Heart left ventricle (tissue), 13 donors: ENCODE data around the gene DIP2B.

Experiments
- POLR2A ChIP-seq, 2 donors: fragments of 450-650 bp; IDR thresholded peaks; one replicate each; pipeline ENCODE4 v1.6.1; 2017; ENCODE audit warnings: antibody characterized with exemption in 2 of 2, mild to moderate bottlenecking in 2 of 2, moderate library complexity in 2 of 2
- TF ChIP-seq, protein P1 (sequence below), 12 donors: fragments of 200-600 bp; sonication (generic) in 4 of 12; IDR thresholded peaks; one replicate each; pipeline versions ENCODE4 v1.5.0 to v1.8.0; 2018 to 2022; ENCODE audit warnings: antibody characterized with exemption in 12 of 12, mild to moderate bottlenecking in 5 of 12
- donor health status: ischemic (EF 13 %, LVEDD 7.1; RV severe dilation, severe dysfunction).
- donor health status: DM: no; HTN: yes; CAD: no.
- donor health status: DM: no; HTN: no; CAD: no.
- donor health status: ischemic (EF 25% LVEDD 6.9; RV normal size, moderate dysfunction).
- donor health status: ischemic (EF 25% LVEDD 5.7; RV mildly dilated, moderate dysfunction).
- donor health status: ischemic (EF 35%, LVEDD 5.7; RV mildly dilated, moderate dysfunction).
- donor health status: nonischemic (EF 11% LVEDD 7.7; RV severe dilation, severe dysfunction).
- donor health status: DM: yes; HTN: yes; CAD: no.
- donor health status: PGD.
- donor health status: ischemic (EF 29% LVEDD 5.4; RV normal size, mild dysfunction).
- donor health status: nonischemic (EF 23%, LVEDD 6.1; RV moderate dilation, normal function).

DNA sequence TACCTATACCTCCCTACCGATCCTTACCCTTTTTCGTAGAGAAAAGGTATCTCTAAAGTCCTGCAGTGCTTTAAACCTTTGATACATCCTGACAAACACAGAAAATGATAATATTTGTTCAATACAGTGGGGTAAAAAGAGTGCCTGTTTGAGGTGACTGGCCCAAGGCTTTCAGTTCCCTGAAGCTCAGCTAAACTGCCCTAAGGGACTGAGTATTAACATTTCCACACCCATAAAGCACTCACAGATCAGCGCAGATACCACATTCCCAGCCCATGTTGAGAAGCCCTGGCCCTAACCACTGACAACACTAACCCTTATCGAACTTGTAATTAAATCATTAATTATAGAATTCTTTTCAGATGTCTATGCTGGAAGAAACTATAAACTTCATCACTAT is 108.7 kb downstream of the DIP2B start:
- no peak for TF ChIP-seq POLR2A (IDR thresholded peaks at IDR 0.05)
- TF ChIP-seq, protein P1, sequence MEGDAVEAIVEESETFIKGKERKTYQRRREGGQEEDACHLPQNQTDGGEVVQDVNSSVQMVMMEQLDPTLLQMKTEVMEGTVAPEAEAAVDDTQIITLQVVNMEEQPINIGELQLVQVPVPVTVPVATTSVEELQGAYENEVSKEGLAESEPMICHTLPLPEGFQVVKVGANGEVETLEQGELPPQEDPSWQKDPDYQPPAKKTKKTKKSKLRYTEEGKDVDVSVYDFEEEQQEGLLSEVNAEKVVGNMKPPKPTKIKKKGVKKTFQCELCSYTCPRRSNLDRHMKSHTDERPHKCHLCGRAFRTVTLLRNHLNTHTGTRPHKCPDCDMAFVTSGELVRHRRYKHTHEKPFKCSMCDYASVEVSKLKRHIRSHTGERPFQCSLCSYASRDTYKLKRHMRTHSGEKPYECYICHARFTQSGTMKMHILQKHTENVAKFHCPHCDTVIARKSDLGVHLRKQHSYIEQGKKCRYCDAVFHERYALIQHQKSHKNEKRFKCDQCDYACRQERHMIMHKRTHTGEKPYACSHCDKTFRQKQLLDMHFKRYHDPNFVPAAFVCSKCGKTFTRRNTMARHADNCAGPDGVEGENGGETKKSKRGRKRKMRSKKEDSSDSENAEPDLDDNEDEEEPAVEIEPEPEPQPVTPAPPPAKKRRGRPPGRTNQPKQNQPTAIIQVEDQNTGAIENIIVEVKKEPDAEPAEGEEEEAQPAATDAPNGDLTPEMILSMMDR (IDR thresholded peaks at IDR 0.05) = no peak
